ENCODE measurements around the gene TST. TPM values are rescaled to one million over a fixed set of nuclear protein-coding genes. Genes with fewer than 3 reads are reported as not detected.

The TST gene
- total RNA-seq, 4 donors from 2014 or later = 27.0 to 44.8 (median 38.6) TPM

DNA sequence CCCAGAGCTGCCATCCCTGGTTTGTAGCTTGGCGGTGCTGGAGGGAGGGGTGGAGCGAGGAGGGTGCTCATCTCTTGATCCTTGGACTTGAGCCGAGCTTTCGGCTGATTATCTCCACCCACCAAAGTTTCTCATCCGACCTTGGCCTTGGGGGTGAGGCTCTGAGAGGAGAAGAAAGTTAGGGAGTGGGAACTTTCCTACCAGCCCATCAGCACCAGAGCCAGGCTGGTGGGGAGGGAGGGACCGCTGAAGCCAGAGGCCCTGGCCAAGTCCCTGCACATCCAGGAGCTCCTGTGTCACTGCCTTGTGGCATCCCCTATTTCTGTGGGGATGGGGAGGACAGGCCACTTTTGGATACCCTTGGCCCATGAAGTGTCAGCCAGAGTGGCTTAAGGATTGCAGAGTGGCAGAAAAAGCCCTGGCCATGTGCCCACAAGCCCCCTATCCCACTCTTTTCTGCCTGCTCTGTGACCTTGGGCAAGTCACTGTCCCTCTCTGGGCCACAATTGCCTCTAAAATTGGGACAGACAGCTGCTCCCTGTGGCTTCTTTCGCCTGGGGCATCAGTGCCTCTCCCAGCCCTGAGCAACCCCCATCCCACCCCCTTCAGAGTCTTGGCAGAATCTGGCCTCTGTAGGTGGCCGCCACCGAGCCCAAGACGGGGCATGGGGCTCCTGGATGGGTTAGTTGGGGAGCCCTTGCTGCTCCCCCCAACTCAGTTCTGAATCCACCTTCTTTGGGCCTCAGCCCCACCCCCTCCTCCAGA is 42.5 kb upstream of the TST start:
- WGBS = 86% methylated on average over 10 of the region's 10 CpGs
- intact Hi-C loops (cut with DNase I) = no loop called here
- DNase-seq (ENCODE audit: extremely low spot score) = no peak
- TF ChIP-seq EP300 (IDR thresholded peaks at IDR 0.05) (no peak), POLR2A (IDR thresholded peaks at IDR 0.05; ENCODE audit: low read depth) (no peak), CTCF (IDR thresholded peaks at IDR 0.05) (no peak), POLR2AphosphoS5 (IDR thresholded peaks at IDR 0.05) (no peak)
- no peak overlapping the region for H3K4me3 ChIP-seq
- H3K36me3 ChIP-seq = peaks cover 17 to 56% (median 49%) of the 10 kb centered on the region in 4 donors
- H3K27ac ChIP-seq (replicated peaks in 1 of 4) = no peak overlapping the region
- H3K27me3 ChIP-seq = peaks cover 0 to 14% (median 0%) of the 10 kb centered on the region in 4 donors
- H3K4me1 ChIP-seq = no peaks in the 10 kb centered on the region
- no peaks in the 10 kb centered on the region for H3K9me3 ChIP-seq

- intact Hi-C loops (cut with DNase I) = no loop called here
- TF ChIP-seq EP300 (IDR thresholded peaks at IDR 0.05) = no peak
- TF ChIP-seq POLR2AphosphoS5 (IDR thresholded peaks at IDR 0.05) = no peak
- no peak for TF ChIP-seq POLR2A (IDR thresholded peaks at IDR 0.05; ENCODE audit: low read depth)
- no peak for TF ChIP-seq CTCF (IDR thresholded peaks at IDR 0.05)
- no peak for DNase-seq (ENCODE audit: extremely low spot score)
- H3K27ac ChIP-seq (replicated peaks in 1 of 4) = no peak overlapping the region
- H3K36me3 ChIP-seq = peaks cover 22 to 64% (median 57%) of the 10 kb centered on the region in 4 donors
- peaks cover 0 to 6% (median 0%) of the 10 kb centered on the region in 4 donors for H3K27me3 ChIP-seq
- H3K9me3 ChIP-seq = no peaks in the 10 kb centered on the region
- H3K4me3 ChIP-seq = no peak overlapping the region
- 87% methylated on average over 25 of the region's 28 CpGs for WGBS
- no peaks in the 10 kb centered on the region for H3K4me1 ChIP-seq
Measured at GRCh38 chr22:37060801-37061610, 41.8 kb upstream of the TST start.

DNA sequence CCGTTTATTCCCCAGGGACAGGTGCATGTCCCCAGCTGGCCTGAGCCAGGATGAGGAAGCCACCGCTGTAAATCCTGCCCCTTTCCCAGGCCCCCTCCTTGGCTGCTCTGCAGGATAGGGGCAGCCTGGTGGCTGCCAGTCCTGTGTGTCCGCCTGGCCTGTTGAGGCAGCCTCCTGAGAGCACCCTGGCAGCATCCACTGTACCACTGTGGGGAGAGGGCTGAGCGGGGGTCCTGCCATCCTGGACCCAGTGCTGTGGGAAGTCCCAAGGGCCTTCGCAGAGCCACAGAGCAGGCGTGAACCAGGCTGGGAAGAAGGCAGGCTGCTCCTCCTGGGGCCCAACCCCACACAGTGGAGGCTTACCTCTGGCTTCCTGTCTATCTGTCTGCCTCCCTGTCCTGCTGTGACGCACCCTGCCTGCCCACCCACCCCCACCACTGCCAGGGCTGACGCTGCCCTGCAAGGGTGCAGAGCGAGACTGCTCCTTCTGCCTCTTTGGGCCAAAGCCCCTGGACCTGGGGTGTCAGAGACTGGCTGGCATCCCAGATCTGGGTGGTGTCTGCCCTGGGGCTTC is 40.7 kb upstream of the TST start:
- WGBS = no CpG with 5 or more reads among the region's 9 CpGs
- intact Hi-C loops (cut with DNase I) = no loop called here
- no peak for TF ChIP-seq CTCF (IDR thresholded peaks at IDR 0.05)
- TF ChIP-seq EP300 (IDR thresholded peaks at IDR 0.05) = no peak
- TF ChIP-seq POLR2A (IDR thresholded peaks at IDR 0.05; ENCODE audit: low read depth) = no peak
- TF ChIP-seq POLR2AphosphoS5 (IDR thresholded peaks at IDR 0.05) = no peak
- H3K4me3 ChIP-seq = no peak overlapping the region
- no peaks in the 10 kb centered on the region for H3K9me3 ChIP-seq
- DNase-seq (ENCODE audit: extremely low spot score) = no peak
- no peak overlapping the region for H3K27ac ChIP-seq (replicated peaks in 1 of 4)
- no peaks in the 10 kb centered on the region for H3K4me1 ChIP-seq
- H3K27me3 ChIP-seq = no peaks in the 10 kb centered on the region
- H3K36me3 ChIP-seq = peaks cover 22 to 73% (median 65%) of the 10 kb centered on the region in 4 donors

GRCh38 chr22:37058917-37059701 is 39.9 kb upstream of the TST start:
- WGBS = 88% methylated on average over 12 of the region's 28 CpGs
- Histone ChIP-seq H3K9me3 (no peaks in the 10 kb centered on the region), H3K36me3 (peaks cover 22 to 81% (median 70%) of the 10 kb centered on the region in 4 donors), H3K27ac (replicated peaks in 1 of 4) (no peak overlapping the region), H3K4me3 (no peak overlapping the region), H3K4me1 (no peaks in the 10 kb centered on the region), H3K27me3 (no peaks in the 10 kb centered on the region)
- no peak for DNase-seq (ENCODE audit: extremely low spot score)
- TF ChIP-seq POLR2AphosphoS5 (IDR thresholded peaks at IDR 0.05) = no peak
- no peak for TF ChIP-seq CTCF (IDR thresholded peaks at IDR 0.05)
- no peak for TF ChIP-seq EP300 (IDR thresholded peaks at IDR 0.05)
- TF ChIP-seq POLR2A (IDR thresholded peaks at IDR 0.05; ENCODE audit: low read depth) = no peak
- intact Hi-C loops (cut with DNase I) = no loop called here
